Endothelial cell of hepatic sinusoid (primary cell): ENCODE measurements around the gene SLC27A4.

Experiments used
- in situ Hi-C: cut with HindIII; loops from 2 replicates; pipeline ENCODE4 v1.10.0; 2017; ENCODE audit warnings: low sequenced_read_pairs

SLC27A4 gene

DNA sequence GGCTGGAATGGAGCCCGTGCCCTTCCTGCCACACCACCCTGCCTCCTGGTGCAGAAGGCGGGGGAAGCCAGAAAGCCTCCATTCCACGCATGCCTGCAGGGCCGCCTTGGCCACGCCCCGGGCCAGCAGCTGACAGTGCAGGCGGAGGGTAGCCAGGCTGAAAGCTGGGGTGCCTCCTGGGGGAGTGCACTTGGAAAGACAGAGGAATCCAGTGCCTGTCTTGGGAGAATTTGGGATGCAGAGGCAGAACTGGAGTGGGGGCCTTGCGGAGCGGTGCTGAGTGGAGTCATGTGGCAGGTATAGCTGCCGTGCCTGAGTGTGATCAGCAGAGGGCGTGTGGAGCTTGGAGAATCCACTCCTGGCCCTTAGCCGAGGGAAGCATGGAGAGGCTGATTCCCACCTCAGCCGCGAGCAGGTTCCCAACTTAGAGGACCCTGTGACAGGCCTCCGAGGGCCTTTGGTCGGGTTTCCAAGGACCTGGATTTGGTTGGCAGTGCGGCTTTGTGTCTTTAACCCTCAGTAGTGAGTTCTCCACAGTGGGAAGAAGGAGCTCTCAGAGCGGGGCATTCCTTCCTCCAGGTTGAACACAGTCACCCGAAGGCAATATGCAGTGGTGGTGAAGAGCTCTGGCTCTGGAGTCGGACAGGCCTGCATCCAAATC is 21.8 kb downstream of the SLC27A4 start:
- in situ Hi-C loops: no loop called here

DNA sequence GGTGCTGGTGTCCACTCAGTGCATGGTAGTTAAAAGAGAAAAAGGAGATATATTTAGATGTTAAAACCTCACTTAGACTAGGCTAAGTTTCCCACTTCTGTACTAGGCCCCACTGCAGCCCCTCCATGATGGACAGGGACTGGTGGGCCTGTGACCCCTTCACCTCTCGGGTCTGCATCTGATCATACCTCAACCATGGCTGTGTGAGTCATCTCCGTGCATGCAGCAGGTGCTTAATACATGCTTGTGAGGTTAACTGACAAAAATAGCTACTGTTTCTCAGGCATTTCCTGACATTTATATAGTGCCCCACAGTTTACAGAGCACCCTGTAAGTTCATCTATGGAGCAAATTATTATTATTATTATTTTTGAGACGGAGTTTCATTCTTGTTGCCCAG is 22.4 kb downstream of the SLC27A4 start:
- in situ Hi-C loops: no loop called here

GRCh38 chr9:128365525-128365924 is 25.2 kb downstream of the SLC27A4 start:
- in situ Hi-C loops: no loop called here

- in situ Hi-C loops: no loop called here
Observed at GRCh38 chr9:128369024-128369706, 28.8 kb downstream of the SLC27A4 start.

- in situ Hi-C loops: no loop called here
Observed at GRCh38 chr9:128370367-128370751, 30.0 kb downstream of the SLC27A4 start.

- in situ Hi-C loops: no loop called here
Observed at GRCh38 chr9:128370752-128371629, 30.7 kb downstream of the SLC27A4 start, which contains the start of gene URM1. TSS of gene URM1 (plus strand) at chr9:128371374. CDS start at chr9:128371381, 7 bp downstream.

GRCh38 chr9:128371630-128372117 is 31.3 kb downstream of the SLC27A4 start:
- in situ Hi-C loops: no loop called here

- in situ Hi-C loops: no loop called here
Observed at GRCh38 chr9:128372188-128372641, 31.9 kb downstream of the SLC27A4 start.

- in situ Hi-C loops: no loop called here
Observed at GRCh38 chr9:128372784-128373183, 32.5 kb downstream of the SLC27A4 start.

GRCh38 chr9:128374221-128374675 is 33.9 kb downstream of the SLC27A4 start:
- in situ Hi-C loops: no loop called here

GRCh38 chr9:128375865-128376264 is 35.5 kb downstream of the SLC27A4 start:
- in situ Hi-C loops: no loop called here

- in situ Hi-C loops: no loop called here
Observed at GRCh38 chr9:128382261-128382660, 41.9 kb downstream of the SLC27A4 start.

- in situ Hi-C loops: no loop called here
Observed at GRCh38 chr9:128383007-128383753, 42.9 kb downstream of the SLC27A4 start.

GRCh38 chr9:128383791-128384190 is 43.5 kb downstream of the SLC27A4 start:
- in situ Hi-C loops: no loop called here

DNA sequence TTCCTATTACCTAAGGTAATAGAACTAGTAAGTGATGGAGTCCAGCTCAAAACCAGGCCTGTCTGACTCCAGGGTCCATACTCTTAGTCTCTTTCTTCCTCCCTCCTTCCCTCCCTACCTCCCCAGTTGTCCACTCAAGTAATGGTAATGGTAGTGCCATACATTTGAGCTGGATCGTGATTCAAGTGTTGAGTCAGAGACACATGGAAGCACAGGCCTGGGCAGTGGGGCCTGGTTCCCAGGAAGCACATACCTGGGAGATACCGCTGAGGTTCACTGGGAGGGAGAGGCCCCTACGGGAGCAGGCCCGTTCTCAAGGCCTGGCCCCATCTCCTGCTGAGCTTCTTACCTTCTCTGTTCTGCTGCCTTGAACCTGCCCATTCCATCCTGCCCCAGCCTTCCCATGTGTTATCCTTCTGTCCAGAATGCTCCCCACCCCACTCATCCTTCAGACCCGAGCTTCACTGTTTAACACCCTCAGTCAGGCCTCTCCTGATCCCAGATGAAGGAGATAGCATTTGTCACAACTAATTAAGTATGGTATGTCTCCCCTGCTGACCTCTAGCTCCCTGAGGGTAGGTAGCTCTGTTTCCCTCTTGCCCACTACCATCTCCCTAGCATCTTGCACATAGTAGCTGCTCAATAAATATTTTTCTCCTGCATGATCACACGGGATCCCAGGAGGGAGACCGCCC is 44.6 kb downstream of the SLC27A4 start:
- in situ Hi-C loops: no loop called here

DNA sequence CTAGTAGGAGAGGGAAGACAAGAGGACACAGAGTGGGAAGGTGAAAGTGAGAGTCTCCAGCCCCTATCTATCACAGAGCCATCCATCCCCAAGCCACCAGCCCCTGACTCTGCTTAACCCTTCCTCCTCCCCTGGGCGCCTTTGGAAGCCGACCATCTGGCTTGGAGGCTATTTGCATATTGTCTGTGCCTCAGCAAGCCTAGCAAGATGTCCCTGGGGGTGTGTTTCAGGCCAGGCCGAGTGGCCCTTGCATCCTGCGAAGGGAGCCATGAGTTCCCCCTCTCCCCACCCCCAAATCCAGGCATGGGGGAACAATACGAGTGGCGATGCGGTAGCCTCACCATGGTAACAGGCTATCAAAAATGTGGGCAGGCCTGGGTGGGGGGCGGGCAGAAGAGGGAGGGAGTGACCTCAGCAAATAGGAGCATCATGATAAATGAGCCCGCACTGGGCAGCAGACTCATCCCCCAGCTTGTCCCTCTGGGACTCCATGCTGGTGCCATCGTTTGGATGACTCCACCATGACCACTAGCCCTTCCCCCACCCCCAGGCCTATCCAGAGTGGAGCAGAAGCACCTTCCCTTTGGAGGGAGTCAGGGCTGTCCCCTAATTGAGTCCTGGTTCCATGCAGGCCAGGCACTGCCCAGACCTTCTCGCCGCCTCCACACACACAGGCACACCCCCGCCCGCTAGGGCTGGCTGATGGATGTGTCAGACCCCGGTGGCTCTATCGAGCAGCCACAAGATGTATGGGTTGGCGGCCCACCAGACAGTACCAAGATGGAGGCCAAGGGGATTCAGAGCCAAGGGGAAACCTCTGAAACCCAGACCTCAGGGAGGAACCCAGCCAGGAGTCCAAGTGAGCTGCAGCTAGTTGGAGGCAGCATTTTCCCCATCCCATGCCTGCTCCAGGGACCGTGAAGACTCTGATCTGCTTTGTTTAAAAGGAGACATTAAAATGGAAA is 45.5 kb downstream of the SLC27A4 start:
- in situ Hi-C loops: no loop called here

DNA sequence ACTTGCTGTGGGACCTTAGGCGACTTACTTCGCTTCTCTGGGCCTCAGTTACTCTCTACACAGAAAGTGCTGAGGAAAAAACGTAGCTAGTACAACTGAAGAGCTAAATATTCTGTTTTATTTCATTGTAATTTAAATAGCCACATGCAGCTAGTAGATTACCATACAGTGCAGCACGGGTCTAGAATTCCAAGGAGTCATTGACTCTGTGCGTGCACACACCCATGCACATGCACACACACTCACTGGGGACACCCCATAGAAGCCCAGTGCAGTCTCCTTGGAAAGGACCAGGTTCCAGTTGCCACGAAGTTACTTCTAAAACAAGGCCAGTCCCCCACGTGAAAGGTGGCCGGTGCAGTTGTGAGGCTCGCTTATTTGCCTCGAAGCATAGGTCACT is 47.8 kb downstream of the SLC27A4 start:
- in situ Hi-C loops: no loop called here

DNA sequence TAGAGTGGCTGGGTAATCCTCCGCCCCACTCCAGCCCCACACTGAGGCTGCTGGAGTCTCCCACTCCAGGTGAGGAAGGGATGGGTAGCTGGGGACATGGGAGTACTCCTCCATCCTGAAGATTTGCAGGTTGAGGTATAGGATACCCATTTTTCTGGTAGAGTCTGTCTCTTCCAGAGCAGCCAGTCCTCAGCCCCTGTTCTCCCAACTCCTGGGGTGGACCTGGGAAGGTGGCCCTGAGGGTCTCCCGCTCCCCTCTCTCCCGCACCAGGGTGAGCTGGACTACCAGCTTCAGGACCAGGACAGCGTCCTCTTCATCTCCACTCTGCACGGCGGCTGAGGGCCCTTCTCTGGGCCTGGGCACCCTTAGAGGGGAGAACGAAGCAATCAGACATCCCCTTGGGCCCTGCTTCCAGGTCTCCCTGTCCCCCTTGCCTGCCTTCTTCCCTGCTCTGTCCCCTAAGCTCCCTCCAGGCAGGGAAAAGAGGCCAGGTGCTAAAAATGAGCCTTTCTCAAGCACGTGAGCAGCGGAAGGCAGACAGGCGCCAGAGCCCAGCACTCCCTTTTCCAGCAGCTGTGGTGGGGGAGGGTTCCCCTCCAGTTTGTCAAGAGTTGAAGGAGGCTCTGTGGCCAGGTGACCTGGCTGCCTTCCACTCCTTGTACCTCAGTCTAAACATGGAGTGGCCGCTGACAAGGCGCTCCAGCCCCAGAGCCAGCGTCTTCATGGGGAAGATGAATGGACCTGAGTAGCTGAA is 49.2 kb downstream of the SLC27A4 start:
- in situ Hi-C loops: no loop called here
